GM19463 (cell line): ENCODE measurements around the gene PTPN20.
A peak's percentile ranks its signal among the peaks of the same experiment; 100 is the strongest.

Source experiments
- ATAC-seq: cut with Tn5 transposase; IDR thresholded peaks from one replicate; pipeline ENCODE4 v1.9.1; 2021; ENCODE audit warnings: mild to moderate bottlenecking, moderate library complexity; ENCODE audit not compliant: unreplicated experiment

PTPN20 gene

GRCh38 chr10:47047577-47048525 is 136.6 kb downstream of the PTPN20 start:
- peak; percentile 51 for ATAC-seq

- ATAC-seq: no peak
Measured at GRCh38 chr10:47048526-47048905, 137.3 kb downstream of the PTPN20 start.

- no peak for ATAC-seq
Measured at GRCh38 chr10:47049056-47049851, 138.0 kb downstream of the PTPN20 start.

GRCh38 chr10:47049906-47050305 is 138.7 kb downstream of the PTPN20 start:
- no peak for ATAC-seq

- ATAC-seq: no peak
Measured at GRCh38 chr10:47050618-47051455, 139.6 kb downstream of the PTPN20 start.

- ATAC-seq: no peak
Measured at GRCh38 chr10:47051741-47052238, 140.6 kb downstream of the PTPN20 start.
